GM18951 (cell line): ENCODE data around the gene CAPN2.

ENCODE experiments used
- POLR2A ChIP-seq: IDR thresholded peaks from 4 replicates; pipeline ENCODE4 v1.6.1; 2011; ENCODE audit warnings: mild to moderate bottlenecking; ENCODE audit not compliant: insufficient read length, insufficient read depth; ENCODE audit errors: extremely low read depth
- in situ Hi-C: fragments of 300-500 bp; cut with MboI; formaldehyde crosslinking; loops from one replicate; pipeline ENCODE4 v1.12.0; 2022; ENCODE audit warnings: low sequenced_read_pairs, mixed read lengths, inconsistent platforms; ENCODE audit not compliant: unreplicated experiment

The CAPN2 gene

GRCh38 chr1:223712194-223712849, at the start of gene CAPN2:
Gene CAPN2, plus strand, starts transcription at chr1:223712539. Its CDS starts 102 bp downstream, at chr1:223712641.
- in situ Hi-C loops, result no loop called here
- TF ChIP-seq POLR2A, result peak; percentile 55

- TF ChIP-seq POLR2A, result no peak
- in situ Hi-C loops, result no loop called here
Measured at GRCh38 chr1:223662943-223663342, 49.4 kb upstream of the CAPN2 start.

- in situ Hi-C loops, result no loop called here
Measured at GRCh38 chr1:223664106-223664505, 48.2 kb upstream of the CAPN2 start.

GRCh38 chr1:223665592-223666312, 46.6 kb upstream of the CAPN2 start, which contains the start of gene CAPN8:
Gene CAPN8, minus strand, starts transcription at chr1:223665701. Its CDS starts 55 bp downstream, at chr1:223665646.
- no peak for TF ChIP-seq POLR2A

More at GRCh38 chr1:223664106-223664505, 48.2 kb upstream of the CAPN2 start:
- TF ChIP-seq POLR2A, result no peak

GRCh38 chr1:223667484-223668182, 44.7 kb upstream of the CAPN2 start:
- in situ Hi-C loops, result no loop called here
- TF ChIP-seq POLR2A, result no peak

More at GRCh38 chr1:223665592-223666312, 46.6 kb upstream of the CAPN2 start, which contains the start of gene CAPN8:
- in situ Hi-C loops, result no loop called here

- in situ Hi-C loops, result no loop called here
Measured at GRCh38 chr1:223669003-223669795, 43.1 kb upstream of the CAPN2 start.

GRCh38 chr1:223670458-223671159, 41.7 kb upstream of the CAPN2 start:
- in situ Hi-C loops, result no loop called here
- TF ChIP-seq POLR2A, result no peak

More at GRCh38 chr1:223669003-223669795, 43.1 kb upstream of the CAPN2 start:
- TF ChIP-seq POLR2A, result no peak

- in situ Hi-C loops, result no loop called here
- TF ChIP-seq POLR2A, result no peak
Measured at GRCh38 chr1:223674119-223674890, 38.0 kb upstream of the CAPN2 start.

- TF ChIP-seq POLR2A, result no peak
- in situ Hi-C loops, result no loop called here
Measured at GRCh38 chr1:223678841-223679240, 33.5 kb upstream of the CAPN2 start.

GRCh38 chr1:223680188-223680587, 32.2 kb upstream of the CAPN2 start:
- in situ Hi-C loops, result no loop called here
- TF ChIP-seq POLR2A, result no peak

- TF ChIP-seq POLR2A, result no peak
- in situ Hi-C loops, result no loop called here
Measured at GRCh38 chr1:223682502-223682901, 29.8 kb upstream of the CAPN2 start.
